H9 (cell line): ENCODE data around the gene HIPK2. TPM values are rescaled to one million over a fixed set of nuclear protein-coding genes. Genes with fewer than 3 reads are reported as not detected.

Experiments
- DNase-seq: peaks from one replicate; pipeline ENCODE4 v3.0.0-alpha.2; 2017
- H2AFZ ChIP-seq: one replicate; pipeline ENCODE4 v1.6.1; 2013; ENCODE audit warnings: mild to moderate bottlenecking, low read length, control low read depth, moderate library complexity
- H2AK5ac ChIP-seq: 2 replicates; pipeline ENCODE4 v1.6.1; 2013; ENCODE audit warnings: low read length, control low read depth, mixed read lengths; ENCODE audit not compliant: insufficient read length
- H2BK120ac ChIP-seq: one replicate; pipeline ENCODE4 v1.6.1; 2013; ENCODE audit warnings: low read depth, mild to moderate bottlenecking, low read length, control low read depth, inconsistent platforms; ENCODE audit not compliant: poor library complexity, severe bottlenecking
- H2BK12ac ChIP-seq: 2 replicates; pipeline ENCODE4 v1.6.1; 2013; ENCODE audit warnings: low read length, control low read depth, mixed read lengths, low read depth; ENCODE audit not compliant: insufficient read length
- H2BK15ac ChIP-seq: 2 replicates; pipeline ENCODE4 v1.6.1; 2013; ENCODE audit warnings: low read depth, low read length, control low read depth
- H2BK20ac ChIP-seq: one replicate; pipeline ENCODE4 v1.6.1; 2013; ENCODE audit warnings: low read depth, mild to moderate bottlenecking, low read length, control low read depth, inconsistent platforms; ENCODE audit not compliant: poor library complexity, severe bottlenecking
- H2BK5ac ChIP-seq: 2 replicates; pipeline ENCODE4 v1.6.1; 2013; ENCODE audit warnings: low read length, control low read depth, mixed read lengths; ENCODE audit not compliant: insufficient read length
- H3K14ac ChIP-seq: 2 replicates; pipeline ENCODE4 v1.6.1; 2013; ENCODE audit warnings: low read length, control low read depth; ENCODE audit not compliant: insufficient read depth
- H3K18ac ChIP-seq: 2 replicates; pipeline ENCODE4 v1.6.1; 2013; ENCODE audit warnings: low read depth, mild to moderate bottlenecking, mixed read lengths, low read length, control low read depth; ENCODE audit not compliant: insufficient read length
- H3K23ac ChIP-seq: 2 replicates; pipeline ENCODE4 v1.6.1; 2013; ENCODE audit warnings: low read length, control low read depth, mixed read lengths, low read depth; ENCODE audit not compliant: insufficient read length
- H3K23me2 ChIP-seq: 2 replicates; pipeline ENCODE4 v1.6.1; 2013; ENCODE audit warnings: low read depth, mild to moderate bottlenecking, mixed read lengths, low read length, control low read depth; ENCODE audit not compliant: insufficient read length, poor library complexity, severe bottlenecking
- H3K27ac ChIP-seq: 2 replicates; pipeline ENCODE4 v1.5.1; 2013; ENCODE audit warnings: low read length, control low read depth, mixed read lengths, low read depth; ENCODE audit not compliant: insufficient read length
- H3K27me3 ChIP-seq: 2 replicates; pipeline ENCODE4 v1.6.1; 2013; ENCODE audit warnings: low read length, control low read depth, inconsistent platforms; ENCODE audit not compliant: insufficient read depth
- H3K4ac ChIP-seq: 2 replicates; pipeline ENCODE4 v1.6.1; 2013; ENCODE audit warnings: low read depth, mild to moderate bottlenecking, control low read depth, inconsistent platforms, low read length, moderate library complexity
- H3K4me1 ChIP-seq: 2 replicates; pipeline ENCODE4 v1.6.1; 2013; ENCODE audit warnings: low read length, control low read depth, inconsistent platforms; ENCODE audit not compliant: insufficient read depth
- H3K4me2 ChIP-seq: 2 replicates; pipeline ENCODE4 v1.6.1; 2013; ENCODE audit warnings: low read length, control low read depth, mixed read lengths; ENCODE audit not compliant: insufficient read length, insufficient read depth
- H3K56ac ChIP-seq: 2 replicates; pipeline ENCODE4 v1.6.1; 2013; ENCODE audit warnings: low read depth, mild to moderate bottlenecking, mixed read lengths, low read length, control low read depth; ENCODE audit not compliant: insufficient read length
- H3K79me1 ChIP-seq: 2 replicates; pipeline ENCODE4 v1.6.1; 2013; ENCODE audit warnings: low read depth, mild to moderate bottlenecking, moderate library complexity, low read length, control low read depth, inconsistent platforms; ENCODE audit not compliant: insufficient read depth, poor library complexity, severe bottlenecking
- H3K79me2 ChIP-seq: 2 replicates; pipeline ENCODE4 v1.6.1; 2013; ENCODE audit warnings: low read length, control low read depth, inconsistent platforms; ENCODE audit not compliant: insufficient read depth
- H3K9ac ChIP-seq: 2 replicates; pipeline ENCODE4 v1.6.1; 2013; ENCODE audit warnings: low read length, control low read depth, mixed read lengths; ENCODE audit not compliant: insufficient read length; ENCODE audit errors: extremely low read depth
- H3K9me3 ChIP-seq: one replicate; pipeline ENCODE4 v1.6.1; 2013; ENCODE audit warnings: low read depth, low read length, inconsistent platforms; ENCODE audit not compliant: control insufficient read depth
- H3T11ph ChIP-seq: one replicate; pipeline ENCODE4 v1.6.1; 2013; ENCODE audit warnings: mild to moderate bottlenecking, low read length, control low read depth, inconsistent platforms
- H4K20me1 ChIP-seq: one replicate; pipeline ENCODE4 v1.6.1; 2013; ENCODE audit not compliant: control insufficient read depth, insufficient read length, insufficient read depth
- H4K5ac ChIP-seq: 2 replicates; pipeline ENCODE4 v1.6.1; 2013; ENCODE audit warnings: low read depth, mild to moderate bottlenecking, mixed read lengths, low read length, control low read depth; ENCODE audit not compliant: insufficient read length
- H4K8ac ChIP-seq: replicated peaks from 2 replicates; pipeline ENCODE4 v1.6.1; 2013; ENCODE audit warnings: low read length, control low read depth, mixed read lengths, low read depth; ENCODE audit not compliant: insufficient read length
- H4K91ac ChIP-seq: 2 replicates; pipeline ENCODE4 v1.6.1; 2013; ENCODE audit warnings: low read depth, mild to moderate bottlenecking, moderate library complexity, mixed read lengths, low read length, control low read depth; ENCODE audit not compliant: insufficient read length
- H3K27ac Mint-ChIP-seq, 3 experiments: 2 replicates in 2 of 3; 3 replicates in 1 of 3; pipeline ENCODE4 v1.8.0; 2020 to 2021; ENCODE audit warnings: mixed read lengths in 3 of 3, mild to moderate bottlenecking in 1 of 3, moderate library complexity in 1 of 3
- H3K27me3 Mint-ChIP-seq: 2 replicates; pipeline ENCODE4 v1.8.0; 2021; ENCODE audit warnings: low read depth, mild to moderate bottlenecking, moderate library complexity, mixed read lengths
- H3K36me3 Mint-ChIP-seq, 3 experiments: 2 replicates in 2 of 3; 3 replicates in 1 of 3; pipeline ENCODE4 v1.8.0; 2020 to 2021; ENCODE audit warnings: low read depth in 3 of 3, mixed read lengths in 3 of 3; ENCODE audit not compliant: insufficient read depth in 1 of 3
- H3K4me1 Mint-ChIP-seq, 2 experiments: 2 replicates each; pipeline ENCODE4 v1.8.0; 2020; ENCODE audit warnings: mixed read lengths in 2 of 2
- H3K4me3 Mint-ChIP-seq, 2 experiments: 2 replicates in 1 of 2; 3 replicates in 1 of 2; pipeline ENCODE4 v1.8.0; 2020 to 2021; ENCODE audit warnings: mild to moderate bottlenecking in 2 of 2, mixed read lengths in 2 of 2, moderate library complexity in 1 of 2
- H3K9me3 Mint-ChIP-seq, 2 experiments: 2 replicates in 1 of 2; 3 replicates in 1 of 2; pipeline ENCODE4 v1.8.0; 2020; ENCODE audit warnings: mild to moderate bottlenecking in 2 of 2, mixed read lengths in 2 of 2, moderate library complexity in 1 of 2
- CTCF ChIP-seq: fragments of 200-600 bp; sonication (generic); conservative IDR thresholded peaks from 3 replicates; pipeline ENCODE4 v1.8.0; 2021; ENCODE audit warnings: antibody characterized with exemption, mild to moderate bottlenecking
- WGBS: extraction: QIAGEN DNeasy Blood & Tissue Kit; methylation state at CpG from one replicate; pipeline ENCODE4 v1.1.7; 2013; ENCODE audit warnings: missing lambda C conversion rate, low lambda C conversion rate, mixed read lengths; ENCODE audit not compliant: insufficient read length; ENCODE audit errors: extremely low coverage; 5-methylcytosine and 5-hydroxymethylcytosine counted together
- total RNA-seq: library from RNA; stranded (reverse); gene quantifications from 2 replicates; pipeline ENCODE4 v1.2.1, GENCODE V29; 2021

Gene HIPK2
- total RNA-seq, 1 experiment from 2014 or later, result 21.9 TPM

GRCh38 chr7:139720186-139720585, 57.6 kb downstream of the HIPK2 start:
- H3K4ac ChIP-seq, result no peak overlapping the region
- no peaks in the 10 kb centered on the region for H3K79me1 ChIP-seq
- no peak overlapping the region for H3K23ac ChIP-seq
- H4K5ac ChIP-seq, result no peak overlapping the region
- H4K8ac ChIP-seq, result no peak overlapping the region
- H2BK12ac ChIP-seq, result no peak overlapping the region
- H3K56ac ChIP-seq, result no peak overlapping the region
- H3K23me2 ChIP-seq, result no peaks in the 10 kb centered on the region
- Mint-ChIP-seq H3K4me3 (no peak overlapping the region), H3K27me3 (no peaks in the 10 kb centered on the region), H3K4me1 (peaks cover 8 to 12% of the 10 kb centered on the region in 2 experiments), H3K9me3 (no peaks in the 10 kb centered on the region), H3K36me3 (peaks cover 16 to 18% (median 16%) of the 10 kb centered on the region in 3 experiments), H3K27ac (no peak overlapping the region)
- H3K4me2 ChIP-seq, result no peak overlapping the region
- H2AFZ ChIP-seq, result no peak overlapping the region
- no peak for DNase-seq
- H4K20me1 ChIP-seq, result no peaks in the 10 kb centered on the region
- H3K14ac ChIP-seq, result peak overlapping the region; percentile 28; the same call in 1 of the 2 replicates
- H3K9ac ChIP-seq, result no peak overlapping the region
- H2AK5ac ChIP-seq, result no peak overlapping the region
- no peak overlapping the region for H2BK20ac ChIP-seq
- no CpG with 5 or more reads among the region's 6 CpGs for WGBS
- H3K4me1 ChIP-seq, result no peaks in the 10 kb centered on the region
- no peak overlapping the region for H2BK120ac ChIP-seq
- H3T11ph ChIP-seq, result no peak overlapping the region
- no peak overlapping the region for H4K91ac ChIP-seq
- H2BK5ac ChIP-seq, result no peak overlapping the region
- H3K18ac ChIP-seq, result no peak overlapping the region
- no peak overlapping the region for H3K27ac ChIP-seq
- no peaks in the 10 kb centered on the region for H3K79me2 ChIP-seq
- no peaks in the 10 kb centered on the region for H3K27me3 ChIP-seq
- no peak overlapping the region for H2BK15ac ChIP-seq
- no peak for TF ChIP-seq CTCF
- no peaks in the 10 kb centered on the region for H3K9me3 ChIP-seq
